22Rv1 (cell line): ENCODE data around the gene CIB4.

Experiments used
- ZFX ChIP-seq: fragments of 450-650 bp; IDR thresholded peaks from 2 replicates; pipeline ENCODE4 v1.6.1; 2017; ENCODE audit warnings: antibody characterized with exemption, borderline replicate concordance
- TF ChIP-seq, protein P1 (sequence below): fragments of 450-650 bp; IDR thresholded peaks from 2 replicates; pipeline ENCODE4 v1.5.1; 2017; ENCODE audit warnings: mild to moderate bottlenecking

GRCh38 chr2:26617588-26618083 is 23.5 kb downstream of the CIB4 start:
- TF ChIP-seq, protein P1, sequence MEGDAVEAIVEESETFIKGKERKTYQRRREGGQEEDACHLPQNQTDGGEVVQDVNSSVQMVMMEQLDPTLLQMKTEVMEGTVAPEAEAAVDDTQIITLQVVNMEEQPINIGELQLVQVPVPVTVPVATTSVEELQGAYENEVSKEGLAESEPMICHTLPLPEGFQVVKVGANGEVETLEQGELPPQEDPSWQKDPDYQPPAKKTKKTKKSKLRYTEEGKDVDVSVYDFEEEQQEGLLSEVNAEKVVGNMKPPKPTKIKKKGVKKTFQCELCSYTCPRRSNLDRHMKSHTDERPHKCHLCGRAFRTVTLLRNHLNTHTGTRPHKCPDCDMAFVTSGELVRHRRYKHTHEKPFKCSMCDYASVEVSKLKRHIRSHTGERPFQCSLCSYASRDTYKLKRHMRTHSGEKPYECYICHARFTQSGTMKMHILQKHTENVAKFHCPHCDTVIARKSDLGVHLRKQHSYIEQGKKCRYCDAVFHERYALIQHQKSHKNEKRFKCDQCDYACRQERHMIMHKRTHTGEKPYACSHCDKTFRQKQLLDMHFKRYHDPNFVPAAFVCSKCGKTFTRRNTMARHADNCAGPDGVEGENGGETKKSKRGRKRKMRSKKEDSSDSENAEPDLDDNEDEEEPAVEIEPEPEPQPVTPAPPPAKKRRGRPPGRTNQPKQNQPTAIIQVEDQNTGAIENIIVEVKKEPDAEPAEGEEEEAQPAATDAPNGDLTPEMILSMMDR, result no peak
- no peak for TF ChIP-seq ZFX
